Kidney tubule cell (primary cell): Measurements from ENCODE around the gene CCDC178.

Source experiments
- DNase-seq: peaks from one replicate; pipeline ENCODE4 v3.0.0-alpha.2; 2018; ENCODE audit warnings: low spot score

Gene CCDC178

GRCh38 chr18:32911660-32912284 is 528.7 kb downstream of the CCDC178 start:
- peak; percentile 63 for DNase-seq

GRCh38 chr18:32910694-32911296 is 529.7 kb downstream of the CCDC178 start:
- DNase-seq: peak; percentile 69

- no peak for DNase-seq
These were observed 530.5 kb downstream of the CCDC178 start for GRCh38 chr18:32909798-32910561.

- DNase-seq: no peak
These were observed 532.1 kb downstream of the CCDC178 start for GRCh38 chr18:32908424-32908805.

DNA sequence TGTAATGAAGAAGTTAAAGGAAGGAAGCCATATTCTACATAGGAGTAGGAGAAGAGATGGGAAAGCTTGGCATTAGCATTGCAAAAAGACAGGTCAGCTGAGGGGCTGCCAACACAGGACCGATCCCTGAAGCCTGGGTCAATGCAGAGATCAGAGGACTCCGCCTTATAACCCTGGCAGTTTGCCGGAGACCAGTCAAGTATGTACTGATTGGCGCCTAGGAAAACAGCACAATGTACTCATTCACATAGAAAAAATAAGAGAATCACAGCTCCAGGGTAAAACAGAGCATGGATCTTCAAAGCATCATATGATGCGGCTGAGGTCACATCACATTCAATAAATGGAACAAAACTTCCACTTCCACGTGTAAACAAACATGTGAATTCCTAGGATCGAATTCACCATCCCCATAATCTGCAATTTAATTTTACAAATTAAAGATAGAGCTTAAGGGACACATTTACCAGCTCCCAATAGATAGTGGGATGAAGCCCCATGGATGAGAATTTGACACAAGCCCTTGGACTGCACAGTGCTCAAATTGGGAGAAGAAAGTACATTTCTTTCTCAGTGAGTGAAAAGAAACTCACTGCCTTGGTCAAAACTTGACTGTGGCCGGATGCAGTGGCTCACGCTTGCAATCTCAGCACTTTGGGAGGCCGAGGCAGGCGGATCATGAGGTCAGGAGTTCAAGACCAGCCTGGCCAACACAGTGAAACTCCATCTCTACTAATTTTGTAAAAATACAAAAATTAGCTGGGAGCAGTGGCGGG is 532.7 kb downstream of the CCDC178 start:
- peak; percentile 32 for DNase-seq

GRCh38 chr18:32907311-32907585 is 533.3 kb downstream of the CCDC178 start:
- no peak for DNase-seq

DNA sequence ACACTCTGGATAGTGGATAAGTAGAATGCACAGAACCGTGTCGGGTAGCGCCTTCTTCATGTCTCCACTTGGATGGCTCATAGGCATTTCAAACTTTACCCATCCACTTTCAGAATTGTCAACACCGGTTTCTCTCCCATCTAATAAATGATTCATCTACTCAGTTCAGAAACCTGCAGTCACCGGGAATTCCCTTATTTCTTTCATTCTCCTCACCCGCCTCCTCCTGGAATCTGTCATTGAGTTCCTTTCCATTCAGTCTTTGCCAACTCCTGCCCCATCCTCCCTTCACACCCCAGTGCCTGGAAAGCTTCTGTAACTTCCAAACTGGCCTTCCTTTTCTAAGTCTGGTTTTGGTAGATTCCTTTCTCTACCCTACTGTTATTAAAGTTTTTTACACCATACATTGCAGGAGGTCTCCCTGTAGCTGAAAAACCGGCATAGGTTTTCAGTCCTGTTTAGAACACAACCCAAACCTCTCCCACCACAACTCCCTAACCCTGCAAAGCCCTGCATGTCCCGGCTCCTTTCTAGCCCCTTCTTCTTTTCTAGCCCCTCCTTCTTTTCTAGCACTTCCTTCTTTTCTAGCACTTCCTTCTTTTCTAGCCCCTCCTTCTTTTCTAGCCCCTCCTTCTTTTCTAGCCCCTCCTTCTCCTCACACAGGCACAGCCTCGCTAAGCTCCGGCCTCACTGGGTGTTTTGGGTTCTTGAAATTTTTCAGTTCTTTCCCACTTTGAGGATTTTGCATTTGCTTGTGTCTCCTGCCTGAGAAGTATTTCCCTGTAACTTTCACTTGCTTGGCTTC is 533.8 kb downstream of the CCDC178 start:
- DNase-seq: peak; percentile 98

GRCh38 chr18:32905651-32906050 is 534.9 kb downstream of the CCDC178 start:
- DNase-seq: no peak

DNA sequence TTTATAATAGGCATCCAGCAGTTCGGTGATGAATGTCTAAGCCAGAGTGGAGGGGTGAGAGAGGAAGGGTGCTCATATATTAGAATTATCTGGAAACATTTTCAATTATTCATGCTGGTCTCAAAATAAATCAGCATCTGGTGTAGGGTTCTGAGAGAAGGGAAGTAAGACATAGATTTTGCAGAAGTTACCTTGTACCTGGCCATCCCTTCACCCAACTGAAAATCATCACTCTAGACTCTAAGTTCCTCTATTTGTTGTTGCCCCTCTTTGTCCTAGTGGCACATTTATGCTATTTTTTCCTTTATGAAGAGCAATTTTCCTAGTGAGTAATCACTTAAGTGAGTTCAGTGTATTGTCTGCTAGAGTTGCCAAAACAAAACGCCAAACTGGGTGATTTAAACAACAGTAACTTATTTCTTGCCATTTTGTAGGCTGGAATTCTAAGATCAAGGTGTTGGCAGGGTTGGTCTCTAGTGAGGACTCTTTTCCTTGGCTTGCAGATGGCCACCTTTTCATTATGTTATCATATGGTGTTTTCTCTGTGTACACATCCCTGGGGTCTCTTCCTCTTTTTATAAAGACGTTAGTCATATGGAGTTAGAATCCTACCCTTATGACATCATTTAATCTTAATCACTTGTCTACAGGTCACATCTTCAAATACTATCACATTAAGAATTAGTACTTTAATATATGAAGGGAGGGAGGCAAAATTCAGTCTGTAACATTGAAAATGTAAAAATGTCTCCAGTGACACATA is 537.8 kb downstream of the CCDC178 start:
- DNase-seq: no peak

DNA sequence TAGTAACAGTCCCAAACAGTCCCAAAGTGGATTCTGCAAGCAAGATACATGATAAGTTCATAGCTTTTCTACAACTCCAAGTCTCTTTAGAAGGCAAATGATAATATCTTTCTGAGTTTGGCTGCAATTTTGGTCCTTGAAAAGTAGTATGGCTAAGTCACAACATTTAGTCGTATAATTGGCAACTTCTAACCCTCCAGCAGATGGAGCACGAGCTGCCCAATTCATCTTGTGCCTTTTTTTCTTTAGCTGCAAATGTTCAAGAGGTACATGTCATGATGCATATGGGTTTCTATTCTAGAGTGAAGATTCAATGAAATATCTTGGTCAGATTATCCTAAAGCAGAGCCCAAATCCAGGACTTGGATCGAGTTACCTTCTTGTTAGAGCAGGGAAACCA is 540.7 kb downstream of the CCDC178 start:
- no peak for DNase-seq

GRCh38 chr18:32896776-32897547 is 543.6 kb downstream of the CCDC178 start:
- DNase-seq: peak; percentile 75

DNA sequence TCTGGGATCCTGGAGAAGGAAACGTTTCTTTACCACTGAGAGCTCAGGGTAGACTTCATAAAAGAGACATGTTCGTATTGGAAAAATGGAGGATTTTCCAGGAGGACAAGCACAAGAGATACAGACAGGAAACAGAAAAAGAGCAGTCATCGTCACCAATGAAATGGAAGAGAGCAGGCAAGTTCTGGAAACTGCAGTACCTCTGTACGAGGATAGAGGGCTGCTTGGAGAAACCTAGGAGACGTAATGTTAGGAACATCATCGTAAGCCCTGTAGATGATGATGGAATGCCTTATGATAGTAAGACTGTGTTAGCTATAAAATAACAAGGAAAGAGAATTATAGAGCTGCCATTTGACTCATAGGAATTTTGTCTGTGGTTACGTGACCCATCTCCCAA is 546.6 kb downstream of the CCDC178 start:
- peak; percentile 14 for DNase-seq

- no peak for DNase-seq
These were observed 548.7 kb downstream of the CCDC178 start for GRCh38 chr18:32891797-32892196.

GRCh38 chr18:32891130-32891529 is 549.4 kb downstream of the CCDC178 start:
- DNase-seq: no peak

- DNase-seq: no peak
These were observed 550.6 kb downstream of the CCDC178 start for GRCh38 chr18:32889615-32890593.

DNA sequence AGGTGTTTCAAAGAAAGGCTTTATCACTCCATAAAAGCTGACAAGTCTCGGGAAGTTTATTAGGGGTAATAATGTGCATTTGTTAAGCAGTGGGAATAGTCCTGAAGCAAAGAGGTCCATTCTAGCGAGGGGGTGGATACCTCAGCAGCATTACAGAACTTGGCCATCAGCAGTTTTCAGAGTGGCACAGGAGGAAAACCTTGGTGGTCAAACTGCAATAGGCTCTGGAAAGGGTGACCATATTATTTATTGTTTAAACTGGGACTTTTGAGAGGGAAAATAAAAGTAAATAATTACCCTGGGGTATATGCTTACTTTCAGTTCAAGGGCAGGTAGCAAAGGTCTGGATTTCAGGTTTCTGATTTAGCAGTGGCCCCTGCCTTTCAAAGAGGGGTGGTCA is 552.2 kb downstream of the CCDC178 start:
- no peak for DNase-seq
